A549 (cell line): ENCODE results near the gene CCND1. TPM values are rescaled to one million over a fixed set of nuclear protein-coding genes. Genes with fewer than 3 reads are reported as not detected.

ENCODE experiments used
- ATAC-seq, 2 experiments: fragments of 200-7000 bp in 1 of 2; fragments of >200 bp in 1 of 2; cut with Nextera tagmentation in 1 of 2; cut with Tn5 transposase in 1 of 2; 3 replicates each; pipeline versions ENCODE4 v1.8.0 to v1.9.1; 2018 to 2020; ENCODE audit warnings: mild to moderate bottlenecking in 1 of 2, moderate library complexity in 1 of 2
- CTCF ChIA-PET: fragments of 300-600 bp; sonication (Branson Sonifier 250); formaldehyde crosslinking; extraction: SDS; loops from one replicate; lab custom pipeline; 2021; ENCODE audit warnings: antibody characterized with exemption, inconsistent platforms; lab: Yijun Ruan, JAX
- POLR2A ChIA-PET: fragments of 350-600 bp; formaldehyde crosslinking; extraction: SDS; loops from one replicate; lab custom pipeline; 2021; ENCODE audit warnings: antibody characterized with exemption, inconsistent platforms; lab: Yijun Ruan, JAX
- DNase-seq, 2 experiments: peaks; one replicate each; pipeline versions ENCODE4 v3.0.0 to v3.0.0-alpha.2; 2011 to 2016; ENCODE audit warnings: low read depth in 1 of 2, low spot score in 1 of 2
- FAIRE-seq: peaks from 2 replicates; lab custom pipeline; 2011; peaks lifted over from hg19 to GRCh38; lab: Jason Lieb, UNC
- H3K27ac ChIP-seq, 2 experiments: fragments of >200 bp; sonication (Bioruptor Twin); formaldehyde crosslinking; 3 replicates each; pipeline ENCODE4 v1.5.1; 2016 to 2017
- H3K4me1 ChIP-seq: fragments of >200 bp; sonication (Bioruptor Twin); formaldehyde crosslinking; 3 replicates; pipeline ENCODE4 v1.6.1; 2016
- H3K4me2 ChIP-seq: fragments of >200 bp; sonication (Bioruptor Twin); formaldehyde crosslinking; 3 replicates; pipeline ENCODE4 v1.6.1; 2016
- H3K4me3 ChIP-seq: fragments of >200 bp; sonication (Bioruptor Twin); formaldehyde crosslinking; 3 replicates; pipeline ENCODE4 v1.5.1; 2016
- H3K9me3 ChIP-seq: fragments of >200 bp; sonication (Bioruptor Twin); formaldehyde crosslinking; 3 replicates; pipeline ENCODE4 v1.6.1; 2016
- CBX8 ChIP-seq: fragments of 200-600 bp; sonication (generic); IDR thresholded peaks from 2 replicates; pipeline ENCODE4 v1.6.1; 2016
- CEBPB ChIP-seq, 2 experiments: fragments of >200 bp in 1 of 2; sonication (Bioruptor Twin) in 1 of 2; formaldehyde crosslinking in 1 of 2; IDR thresholded peaks; 2 replicates each; pipeline ENCODE4 v1.6.1; 2012 to 2016
- CHD4 ChIP-seq: fragments of 200-600 bp; sonication (generic); IDR thresholded peaks from 2 replicates; pipeline ENCODE4 v1.6.1; 2016; ENCODE audit warnings: antibody characterized with exemption, mild to moderate bottlenecking, borderline replicate concordance
- EHF ChIP-seq: fragments of 250-450 bp; sonication (Bioruptor Pico); IDR thresholded peaks from 2 replicates; pipeline ENCODE4 v1.5.0; 2020; ENCODE audit warnings: mild to moderate bottlenecking
- EP300 ChIP-seq, 2 experiments: fragments of >200 bp; sonication (Bioruptor Twin); formaldehyde crosslinking; IDR thresholded peaks; 2 replicates in 1 of 2; 3 replicates in 1 of 2; pipeline ENCODE4 v1.6.1; 2016 to 2017
- ESRRA ChIP-seq: fragments of 150-350 bp; IDR thresholded peaks from 2 replicates; pipeline ENCODE4 v1.6.1; 2014; ENCODE audit warnings: mild to moderate bottlenecking, low read length, borderline replicate concordance
- FOSB ChIP-seq: fragments of 250-450 bp; sonication (Bioruptor Pico); IDR thresholded peaks from 2 replicates; pipeline ENCODE4 v1.5.0; 2020; ENCODE audit warnings: mild to moderate bottlenecking, moderate library complexity
- FOSL2 ChIP-seq, 2 experiments: fragments of 450-650 bp in 1 of 2; fragments of >200 bp in 1 of 2; sonication (Bioruptor Twin) in 1 of 2; formaldehyde crosslinking; IDR thresholded peaks; 2 replicates each; pipeline versions ENCODE4 v1.5.0 to v1.6.1; 2016 to 2020; ENCODE audit warnings: mild to moderate bottlenecking in 1 of 2, moderate library complexity in 1 of 2
- FOXS1 ChIP-seq: fragments of 250-450 bp; sonication (Bioruptor Pico); IDR thresholded peaks from 2 replicates; pipeline ENCODE4 v1.5.0; 2020; ENCODE audit warnings: mild to moderate bottlenecking, moderate library complexity
- GATA3 ChIP-seq: IDR thresholded peaks from 2 replicates; pipeline ENCODE4 v1.6.1; 2012; ENCODE audit warnings: borderline replicate concordance
- HEYL ChIP-seq: fragments of 250-450 bp; sonication (Bioruptor Pico); IDR thresholded peaks from 2 replicates; pipeline ENCODE4 v1.8.0; 2021; ENCODE audit warnings: mild to moderate bottlenecking, moderate library complexity
- HOXB13 ChIP-seq: fragments of 250-450 bp; sonication (Bioruptor Pico); IDR thresholded peaks from 2 replicates; pipeline ENCODE4 v1.5.0; 2020; ENCODE audit warnings: low read depth, mild to moderate bottlenecking, moderate library complexity
- HOXB5 ChIP-seq: fragments of 250-450 bp; sonication (Bioruptor Pico); IDR thresholded peaks from 2 replicates; pipeline ENCODE4 v1.5.0; 2020; ENCODE audit warnings: mild to moderate bottlenecking, moderate library complexity
- JUN ChIP-seq, 2 experiments: fragments of >200 bp; sonication (Bioruptor Twin); formaldehyde crosslinking; IDR thresholded peaks; 2 replicates in 1 of 2; 3 replicates in 1 of 2; pipeline ENCODE4 v1.6.1; 2016 to 2017
- KDM1A ChIP-seq: fragments of 200-600 bp; sonication (generic); IDR thresholded peaks from 2 replicates; pipeline ENCODE4 v1.6.1; 2016; ENCODE audit warnings: low read depth, mild to moderate bottlenecking
- KDM5A ChIP-seq: fragments of 200-600 bp; sonication (generic); IDR thresholded peaks from 2 replicates; pipeline ENCODE4 v1.6.1; 2016; ENCODE audit warnings: antibody characterized with exemption, mild to moderate bottlenecking
- MAFK ChIP-seq: fragments of 450-650 bp; IDR thresholded peaks from 2 replicates; pipeline ENCODE4 v1.6.1; 2014; ENCODE audit not compliant: partially characterized antibody
- MAZ ChIP-seq: fragments of 150-350 bp; IDR thresholded peaks from 2 replicates; pipeline ENCODE4 v1.6.1; 2014; ENCODE audit warnings: antibody characterized with exemption, low read depth, low read length, borderline replicate concordance
- MYC ChIP-seq: IDR thresholded peaks from 2 replicates; pipeline ENCODE4 v1.6.1; 2012; ENCODE audit warnings: mild to moderate bottlenecking, inconsistent platforms, low read length, improper control_type of control experiment, borderline replicate concordance
- PHF8 ChIP-seq: fragments of 200-600 bp; sonication (generic); IDR thresholded peaks from 2 replicates; pipeline ENCODE4 v1.6.1; 2016; ENCODE audit warnings: low read depth, mild to moderate bottlenecking, antibody characterized with exemption, moderate library complexity, borderline replicate concordance
- POLR2A ChIP-seq: IDR thresholded peaks from 2 replicates; pipeline ENCODE4 v1.6.1; 2012; ENCODE audit warnings: mild to moderate bottlenecking, low read length
- POLR2AphosphoS2 ChIP-seq: conservative IDR thresholded peaks from 2 replicates; pipeline ENCODE4 v1.6.1; 2012; ENCODE audit warnings: low read length, improper control_type of control experiment, inconsistent platforms
- RARB ChIP-seq: fragments of 250-450 bp; sonication (Bioruptor Pico); IDR thresholded peaks from 2 replicates; pipeline ENCODE4 v1.8.0; 2021; ENCODE audit warnings: mild to moderate bottlenecking, moderate library complexity
- RFX5 ChIP-seq: fragments of 450-650 bp; IDR thresholded peaks from 2 replicates; pipeline ENCODE4 v1.7.1; 2014; ENCODE audit warnings: antibody characterized with exemption, mild to moderate bottlenecking, moderate library complexity
- TFCP2L1 ChIP-seq: fragments of 250-450 bp; sonication (Bioruptor Pico); IDR thresholded peaks from 2 replicates; pipeline ENCODE4 v1.5.0; 2021; ENCODE audit warnings: mild to moderate bottlenecking
- ZFP36 ChIP-seq: fragments of 450-650 bp; IDR thresholded peaks from 2 replicates; pipeline ENCODE4 v1.6.1; 2014; ENCODE audit warnings: borderline replicate concordance; ENCODE audit not compliant: partially characterized antibody
- ZNF302 ChIP-seq: fragments of 250-450 bp; sonication (Bioruptor Pico); IDR thresholded peaks from 2 replicates; pipeline ENCODE4 v1.9.0; 2021; ENCODE audit warnings: inconsistent platforms, mild to moderate bottlenecking, moderate library complexity
- WGBS: methylation state at CpG from one replicate; pipeline ENCODE4 v1.1.6; 2017; ENCODE audit errors: missing lambda C conversion rate; 5-methylcytosine and 5-hydroxymethylcytosine counted together
- polyA plus RNA-seq, 4 experiments: library from polyadenylated mRNA; depleted of rRNA in 3 of 4; stranded (reverse); fragments of >200 nt; fragmentation: RNase III in 1 of 4; extraction: RNeasy Plus Mini Kit Qiagen cat#74134 plus additional on column Dnase treatment in 1 of 4; gene quantifications; 2 replicates in 3 of 4; 3 replicates in 1 of 4; pipeline ENCODE4 v1.2.3, GENCODE V29; 2011 to 2017
- TF ChIP-seq, protein P1 (sequence below): fragments of 250-450 bp; sonication (Bioruptor Pico); IDR thresholded peaks from 2 replicates; pipeline ENCODE4 v1.5.0; 2020; ENCODE audit warnings: low read depth, mild to moderate bottlenecking, moderate library complexity
- TF ChIP-seq, protein P2 (sequence below): fragments of 250-450 bp; sonication (Bioruptor Pico); IDR thresholded peaks from 2 replicates; pipeline ENCODE4 v1.5.0; 2021; ENCODE audit warnings: mild to moderate bottlenecking, moderate library complexity, borderline replicate concordance
- TF ChIP-seq, protein P3 (sequence below): IDR thresholded peaks from 2 replicates; pipeline ENCODE4 v1.6.1; 2012
- TF ChIP-seq, protein P4 (sequence below): IDR thresholded peaks from 2 replicates; pipeline ENCODE4 v1.6.1; 2012

The CCND1 gene
- polyA plus RNA-seq, 2 of the 4 experiments (the other 2 are of a cell fraction) = 131 to 136 TPM

DNA sequence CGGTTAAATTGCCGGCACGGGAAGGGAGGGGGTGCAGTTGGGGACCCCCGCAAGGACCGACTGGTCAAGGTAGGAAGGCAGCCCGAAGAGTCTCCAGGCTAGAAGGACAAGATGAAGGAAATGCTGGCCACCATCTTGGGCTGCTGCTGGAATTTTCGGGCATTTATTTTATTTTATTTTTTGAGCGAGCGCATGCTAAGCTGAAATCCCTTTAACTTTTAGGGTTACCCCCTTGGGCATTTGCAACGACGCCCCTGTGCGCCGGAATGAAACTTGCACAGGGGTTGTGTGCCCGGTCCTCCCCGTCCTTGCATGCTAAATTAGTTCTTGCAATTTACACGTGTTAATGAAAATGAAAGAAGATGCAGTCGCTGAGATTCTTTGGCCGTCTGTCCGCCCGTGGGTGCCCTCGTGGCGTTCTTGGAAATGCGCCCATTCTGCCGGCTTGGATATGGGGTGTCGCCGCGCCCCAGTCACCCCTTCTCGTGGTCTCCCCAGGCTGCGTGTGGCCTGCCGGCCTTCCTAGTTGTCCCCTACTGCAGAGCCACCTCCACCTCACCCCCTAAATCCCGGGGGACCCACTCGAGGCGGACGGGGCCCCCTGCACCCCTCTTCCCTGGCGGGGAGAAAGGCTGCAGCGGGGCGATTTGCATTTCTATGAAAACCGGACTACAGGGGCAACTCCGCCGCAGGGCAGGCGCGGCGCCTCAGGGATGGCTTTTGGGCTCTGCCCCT, 529 bp upstream of the CCND1 start:
- ChIA-PET CTCF (interaction anchor here (1.9 to 8.0 kb wide), 5 partner anchors 344 to 540 kb away, joined by 6 to 262 read pairs (median 26); partner anchors contain the start of gene MYEOV), POLR2A (interaction anchor here (0.8 to 8.9 kb wide), 6 partner anchors 204 to 517 kb away, joined by 3 to 188 read pairs (median 6); partner anchors contain the start of gene MYEOV)
- TF ChIP-seq KDM1A (no peak), CBX8 (no peak), ZFP36 (no peak), HOXB13 (no peak), HEYL (no peak), FOXS1 (no peak), JUN (IDR thresholded peaks at IDR 0.05) (no peak), ZNF302 (CRISPR knock-in tag) (no peak), CHD4 (no peak), MYC (no peak), EP300 (IDR thresholded peaks at IDR 0.05) (no peak), POLR2AphosphoS2 (no peak), MAZ (no peak), KDM5A (no peak), RFX5 (no peak), MAFK (no peak), CEBPB (IDR thresholded peaks at IDR 0.05) (0 out of 4 replicates have a peak, but pooled peaks of 1 of the 2 experiments have one; percentile 7), TFCP2L1 (CRISPR knock-in tag) (0 out of 2 replicates have a peak, but pooled peaks have one; percentile 53), POLR2A (0 out of 2 replicates have a peak, but pooled peaks have one; percentile 26), EHF (CRISPR knock-in tag) (no peak), PHF8 (no peak), FOSL2 (IDR thresholded peaks at IDR 0.05) (no peak), FOSL2 (CRISPR knock-in tag; IDR thresholded peaks at IDR 0.05) (no peak), GATA3 (no peak), FOSB (no peak), HOXB5 (CRISPR knock-in tag) (0 out of 2 replicates have a peak, but pooled peaks have one; percentile 16), RARB (CRISPR knock-in tag) (no peak)
- H3K4me2 ChIP-seq = peak overlapping the region; percentile 88
- H3K27ac ChIP-seq = peak overlapping the region; percentile 95 to 96
- peak in 1 of 2 experiments; percentile 45 for DNase-seq
- H3K4me1 ChIP-seq = peaks cover 36% of the 10 kb centered on the region
- WGBS = 1% methylated on average over 35 of the region's 43 CpGs
- no peaks in the 10 kb centered on the region for H3K9me3 ChIP-seq
- FAIRE-seq = no peak
- ATAC-seq = peak in 1 of 2 experiments; percentile 0; a peak in 3 of 6 replicates
- H3K4me3 ChIP-seq = peak overlapping the region; percentile 91

DNA sequence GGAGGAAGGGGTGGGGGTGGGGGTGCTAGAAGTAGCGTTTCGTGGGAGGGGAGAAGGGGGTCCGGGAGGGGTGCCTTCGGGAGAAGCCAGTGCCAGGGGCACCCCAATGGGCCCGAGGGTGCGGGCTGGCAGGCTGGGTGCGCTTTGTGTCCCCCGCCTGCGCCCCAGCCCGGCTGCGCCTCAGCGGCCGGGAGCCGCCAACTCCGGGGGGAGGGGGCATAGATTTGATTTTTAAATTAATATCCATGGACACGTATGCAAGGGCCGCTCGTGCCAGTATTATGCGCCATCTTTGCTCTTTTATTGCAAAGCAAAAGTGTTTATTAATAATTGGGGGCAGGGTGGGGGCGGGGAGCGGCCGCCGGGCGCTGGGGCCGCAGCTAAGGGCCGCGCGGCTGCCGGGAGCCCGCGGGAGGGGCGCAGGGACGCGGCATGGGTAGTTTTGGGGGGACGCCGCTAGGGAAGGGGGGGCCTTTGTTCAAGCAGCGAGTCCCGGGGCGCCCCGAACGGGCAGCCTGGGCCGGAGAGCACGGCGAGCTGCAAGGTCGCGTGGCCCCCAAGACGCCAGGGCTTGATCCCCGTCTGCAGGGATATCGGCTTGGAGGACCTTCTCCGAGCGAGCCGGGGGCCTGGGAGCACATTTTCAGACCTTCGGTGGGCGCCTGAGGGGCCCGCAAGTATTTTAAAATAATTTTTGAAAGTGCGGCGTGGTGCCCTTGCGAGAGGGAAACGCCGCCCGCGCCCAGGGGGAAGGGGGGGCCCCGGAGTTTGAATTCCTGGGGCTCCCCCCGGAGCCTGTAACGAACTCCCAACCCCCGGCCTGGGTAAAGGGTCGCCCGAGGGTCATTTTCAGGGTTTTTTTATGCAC, 959 bp downstream of the CCND1 start:
- Histone ChIP-seq H3K4me2 (peak overlapping the region; percentile 88), H3K9me3 (no peaks in the 10 kb centered on the region), H3K4me1 (peaks cover 40% of the 10 kb centered on the region), H3K4me3 (peak overlapping the region; percentile 91), H3K27ac (peak overlapping the region; percentile 95 to 96)
- CTCF ChIA-PET = interaction anchor here (0.7 to 8.0 kb wide), 22 partner anchors 10 to 590 kb away, joined by 3 to 262 read pairs (median 11); partner anchors contain the start of gene MYEOV
- under 1% methylated on average over 40 of the region's 68 CpGs for WGBS
- no peak for DNase-seq
- POLR2A ChIA-PET = interaction anchor here (1.2 to 8.9 kb wide), 3 partner anchors 145 to 540 kb away, joined by 3 to 188 read pairs (median 4); partner anchors contain the start of gene MYEOV
- FAIRE-seq = no peak
- ATAC-seq = no peak
- TF ChIP-seq, protein P1, sequence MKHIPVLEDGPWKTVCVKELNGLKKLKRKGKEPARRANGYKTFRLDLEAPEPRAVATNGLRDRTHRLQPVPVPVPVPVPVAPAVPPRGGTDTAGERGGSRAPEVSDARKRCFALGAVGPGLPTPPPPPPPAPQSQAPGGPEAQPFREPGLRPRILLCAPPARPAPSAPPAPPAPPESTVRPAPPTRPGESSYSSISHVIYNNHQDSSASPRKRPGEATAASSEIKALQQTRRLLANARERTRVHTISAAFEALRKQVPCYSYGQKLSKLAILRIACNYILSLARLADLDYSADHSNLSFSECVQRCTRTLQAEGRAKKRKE = no peak
- TF ChIP-seq, protein P2, sequence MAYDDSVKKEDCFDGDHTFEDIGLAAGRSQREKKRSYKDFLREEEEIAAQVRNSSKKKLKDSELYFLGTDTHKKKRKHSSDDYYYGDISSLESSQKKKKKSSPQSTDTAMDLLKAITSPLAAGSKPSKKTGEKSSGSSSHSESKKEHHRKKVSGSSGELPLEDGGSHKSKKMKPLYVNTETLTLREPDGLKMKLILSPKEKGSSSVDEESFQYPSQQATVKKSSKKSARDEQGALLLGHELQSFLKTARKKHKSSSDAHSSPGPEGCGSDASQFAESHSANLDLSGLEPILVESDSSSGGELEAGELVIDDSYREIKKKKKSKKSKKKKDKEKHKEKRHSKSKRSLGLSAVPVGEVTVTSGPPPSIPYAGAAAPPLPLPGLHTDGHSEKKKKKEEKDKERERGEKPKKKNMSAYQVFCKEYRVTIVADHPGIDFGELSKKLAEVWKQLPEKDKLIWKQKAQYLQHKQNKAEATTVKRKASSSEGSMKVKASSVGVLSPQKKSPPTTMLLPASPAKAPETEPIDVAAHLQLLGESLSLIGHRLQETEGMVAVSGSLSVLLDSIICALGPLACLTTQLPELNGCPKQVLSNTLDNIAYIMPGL (CRISPR knock-in tag) = no peak
- peak in 1 of 2 experiments; percentile 5; a peak in 1 of 5 replicates for TF ChIP-seq JUN (IDR thresholded peaks at IDR 0.05)
- TF ChIP-seq TFCP2L1 (CRISPR knock-in tag) = no peak
- TF ChIP-seq, protein P3, sequence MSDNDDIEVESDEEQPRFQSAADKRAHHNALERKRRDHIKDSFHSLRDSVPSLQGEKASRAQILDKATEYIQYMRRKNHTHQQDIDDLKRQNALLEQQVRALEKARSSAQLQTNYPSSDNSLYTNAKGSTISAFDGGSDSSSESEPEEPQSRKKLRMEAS = 0 out of 2 replicates have a peak, but pooled peaks have one; percentile 12
- TF ChIP-seq, protein P4, sequence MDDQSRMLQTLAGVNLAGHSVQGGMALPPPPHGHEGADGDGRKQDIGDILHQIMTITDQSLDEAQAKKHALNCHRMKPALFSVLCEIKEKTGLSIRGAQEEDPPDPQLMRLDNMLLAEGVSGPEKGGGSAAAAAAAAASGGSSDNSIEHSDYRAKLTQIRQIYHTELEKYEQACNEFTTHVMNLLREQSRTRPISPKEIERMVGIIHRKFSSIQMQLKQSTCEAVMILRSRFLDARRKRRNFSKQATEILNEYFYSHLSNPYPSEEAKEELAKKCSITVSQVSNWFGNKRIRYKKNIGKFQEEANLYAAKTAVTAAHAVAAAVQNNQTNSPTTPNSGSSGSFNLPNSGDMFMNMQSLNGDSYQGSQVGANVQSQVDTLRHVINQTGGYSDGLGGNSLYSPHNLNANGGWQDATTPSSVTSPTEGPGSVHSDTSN = peak; percentile 24; the same call in 1 of the 2 replicates
- no peak for TF ChIP-seq GATA3
- no peak for TF ChIP-seq KDM1A
- TF ChIP-seq ESRRA = no peak
- TF ChIP-seq HOXB13 = no peak
